HL-60 (cell line): ENCODE measurements around the gene IFNA5.

Experiments
- DNase-seq, 2 experiments: peaks; one replicate each; pipeline ENCODE4 v3.0.0-alpha.2; 2010 to 2020; ENCODE audit warnings: low read depth in 1 of 2, low spot score in 1 of 2
- H3K27ac ChIP-seq: fragments of 250-450 bp; sonication (Bioruptor Pico); replicated peaks from 2 replicates; pipeline ENCODE4 v1.5.1; 2020; ENCODE audit warnings: mild to moderate bottlenecking, moderate library complexity
- H3K27me3 ChIP-seq: fragments of 250-450 bp; sonication (Bioruptor Pico); 2 replicates; pipeline ENCODE4 v1.5.1; 2021; ENCODE audit warnings: mild to moderate bottlenecking, moderate library complexity; ENCODE audit not compliant: insufficient read depth, poor library complexity, severe bottlenecking
- H3K4me3 ChIP-seq: replicated peaks from 2 replicates; pipeline ENCODE4 v1.5.1; 2011; ENCODE audit warnings: mild to moderate bottlenecking, control low read depth, low read length; ENCODE audit not compliant: insufficient read depth
- GABPA ChIP-seq: IDR thresholded peaks from 2 replicates; pipeline ENCODE4 v1.6.1; 2012; ENCODE audit warnings: low read depth
- TF ChIP-seq, protein P1 (sequence below): IDR thresholded peaks from 2 replicates; pipeline ENCODE4 v1.6.1; 2012; ENCODE audit warnings: low read depth; ENCODE audit not compliant: insufficient replicate concordance

IFNA5 gene

DNA sequence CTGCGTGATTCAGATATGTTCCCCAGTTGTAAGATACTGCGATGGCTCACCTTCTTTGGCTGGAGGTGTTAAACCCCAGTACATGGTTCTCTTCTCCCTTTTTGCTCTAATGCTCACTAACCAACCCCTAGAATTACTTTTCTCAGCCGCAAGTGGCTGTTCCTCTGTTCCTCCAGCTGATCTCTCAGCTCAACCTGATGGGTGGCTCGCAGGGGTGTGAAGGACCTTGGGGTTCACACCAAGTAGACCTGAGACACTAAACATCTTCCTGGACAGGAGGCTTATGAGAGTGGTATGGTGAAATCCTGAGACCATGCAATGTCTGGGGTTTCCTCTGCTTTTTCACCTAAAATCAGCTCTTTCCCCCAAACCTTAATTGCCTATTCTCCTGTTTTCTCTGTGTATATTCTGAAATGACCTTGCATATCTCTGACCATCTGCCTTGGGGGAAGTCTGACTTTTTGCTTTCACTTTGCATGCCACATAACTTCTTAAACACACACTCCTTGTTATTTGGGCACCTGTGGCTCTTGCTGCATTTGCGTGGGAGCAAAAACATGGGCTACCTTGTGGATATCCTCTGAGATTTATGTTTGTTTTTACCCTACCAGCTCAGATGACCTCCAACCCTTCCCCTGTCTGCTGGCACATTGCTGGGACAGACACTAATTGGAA lies 49.4 kb downstream of the IFNA5 start:
- no peak overlapping the region for H3K27ac ChIP-seq
- H3K27me3 ChIP-seq = no peaks in the 10 kb centered on the region

More for the DNA sequence above, 49.4 kb downstream of the IFNA5 start:
- no peak for DNase-seq
- H3K4me3 ChIP-seq = no peak overlapping the region
- TF ChIP-seq, protein P1, sequence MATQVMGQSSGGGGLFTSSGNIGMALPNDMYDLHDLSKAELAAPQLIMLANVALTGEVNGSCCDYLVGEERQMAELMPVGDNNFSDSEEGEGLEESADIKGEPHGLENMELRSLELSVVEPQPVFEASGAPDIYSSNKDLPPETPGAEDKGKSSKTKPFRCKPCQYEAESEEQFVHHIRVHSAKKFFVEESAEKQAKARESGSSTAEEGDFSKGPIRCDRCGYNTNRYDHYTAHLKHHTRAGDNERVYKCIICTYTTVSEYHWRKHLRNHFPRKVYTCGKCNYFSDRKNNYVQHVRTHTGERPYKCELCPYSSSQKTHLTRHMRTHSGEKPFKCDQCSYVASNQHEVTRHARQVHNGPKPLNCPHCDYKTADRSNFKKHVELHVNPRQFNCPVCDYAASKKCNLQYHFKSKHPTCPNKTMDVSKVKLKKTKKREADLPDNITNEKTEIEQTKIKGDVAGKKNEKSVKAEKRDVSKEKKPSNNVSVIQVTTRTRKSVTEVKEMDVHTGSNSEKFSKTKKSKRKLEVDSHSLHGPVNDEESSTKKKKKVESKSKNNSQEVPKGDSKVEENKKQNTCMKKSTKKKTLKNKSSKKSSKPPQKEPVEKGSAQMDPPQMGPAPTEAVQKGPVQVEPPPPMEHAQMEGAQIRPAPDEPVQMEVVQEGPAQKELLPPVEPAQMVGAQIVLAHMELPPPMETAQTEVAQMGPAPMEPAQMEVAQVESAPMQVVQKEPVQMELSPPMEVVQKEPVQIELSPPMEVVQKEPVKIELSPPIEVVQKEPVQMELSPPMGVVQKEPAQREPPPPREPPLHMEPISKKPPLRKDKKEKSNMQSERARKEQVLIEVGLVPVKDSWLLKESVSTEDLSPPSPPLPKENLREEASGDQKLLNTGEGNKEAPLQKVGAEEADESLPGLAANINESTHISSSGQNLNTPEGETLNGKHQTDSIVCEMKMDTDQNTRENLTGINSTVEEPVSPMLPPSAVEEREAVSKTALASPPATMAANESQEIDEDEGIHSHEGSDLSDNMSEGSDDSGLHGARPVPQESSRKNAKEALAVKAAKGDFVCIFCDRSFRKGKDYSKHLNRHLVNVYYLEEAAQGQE = no peak
- TF ChIP-seq GABPA = no peak
